Vagina (tissue), 2 donors: Measurements from ENCODE around the gene EXOC1L. TPM values are rescaled to one million over a fixed set of nuclear protein-coding genes. Genes with fewer than 3 reads are reported as not detected.
A peak's percentile ranks its signal among the peaks of the same experiment; 100 is the strongest.

ENCODE experiments used
- DNase-seq, 2 donors: peaks; one replicate each; pipeline ENCODE4 v3.0.0-alpha.2; 2017; ENCODE audit errors: extremely low spot score in 2 of 2
- H3K27ac ChIP-seq: fragments of 200-600 bp; sonication (generic); one replicate; pipeline ENCODE4 v1.5.1; 2019
- H3K27me3 ChIP-seq: fragments of 200-600 bp; sonication (generic); one replicate; pipeline ENCODE4 v1.5.1; 2019
- H3K36me3 ChIP-seq, 2 donors: fragments of 200-600 bp; sonication (generic); one replicate each; pipeline ENCODE4 v1.5.1; 2017 to 2019
- H3K4me1 ChIP-seq: fragments of 200-600 bp; sonication (generic); one replicate; pipeline ENCODE4 v1.5.1; 2019
- H3K4me3 ChIP-seq, 2 donors: fragments of 200-600 bp; sonication (generic); 1 replicate in 1 of 2; 2 replicates in 1 of 2; pipeline ENCODE4 v1.5.1; 2016 to 2019
- H3K9me3 ChIP-seq: fragments of 200-600 bp; sonication (generic); one replicate; pipeline ENCODE4 v1.5.1; 2019
- POLR2A ChIP-seq, 2 donors: fragments of 450-650 bp; IDR thresholded peaks; one replicate each; pipeline ENCODE4 v1.6.1; 2017; ENCODE audit warnings: antibody characterized with exemption in 2 of 2, mild to moderate bottlenecking in 2 of 2, moderate library complexity in 2 of 2
- POLR2AphosphoS5 ChIP-seq, 2 donors: sonication (generic); formaldehyde crosslinking; IDR thresholded peaks; one replicate each; pipeline ENCODE4 v1.9.0; 2017; ENCODE audit warnings: antibody characterized with exemption in 2 of 2, mild to moderate bottlenecking in 2 of 2, low read depth in 1 of 2; ENCODE audit not compliant: insufficient read depth in 1 of 2
- intact Hi-C: fragments of 100-400 bp; cut with DNase I; formaldehyde crosslinking; loops from one replicate; pipeline ENCODE4 v1.15.1; 2023
- total RNA-seq: library from RNA; depleted of rRNA; stranded (reverse); fragments of >200 nt; gene quantifications from one replicate; pipeline ENCODE4 v1.2.3, GENCODE V29; 2016
- TF ChIP-seq, protein P1 (sequence below), 3 experiments: fragments of 450-650 bp in 2 of 3; fragments of 200-600 bp in 1 of 3; sonication (generic) in 1 of 3; IDR thresholded peaks; one replicate each; pipeline ENCODE4 v1.5.1; 2017 to 2019; ENCODE audit warnings: antibody characterized with exemption in 3 of 3, mild to moderate bottlenecking in 2 of 3, moderate library complexity in 2 of 3

EXOC1L gene, protein sequence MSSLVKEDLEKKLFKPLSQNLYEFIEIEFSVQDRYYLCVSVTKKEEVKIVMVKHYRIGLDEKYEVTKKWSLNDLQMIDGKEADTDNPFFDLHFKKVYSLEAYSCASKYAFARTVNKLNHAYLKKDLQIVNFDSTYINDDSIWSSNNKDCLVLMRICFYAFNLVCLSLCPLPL
- total RNA-seq, result not detected

DNA sequence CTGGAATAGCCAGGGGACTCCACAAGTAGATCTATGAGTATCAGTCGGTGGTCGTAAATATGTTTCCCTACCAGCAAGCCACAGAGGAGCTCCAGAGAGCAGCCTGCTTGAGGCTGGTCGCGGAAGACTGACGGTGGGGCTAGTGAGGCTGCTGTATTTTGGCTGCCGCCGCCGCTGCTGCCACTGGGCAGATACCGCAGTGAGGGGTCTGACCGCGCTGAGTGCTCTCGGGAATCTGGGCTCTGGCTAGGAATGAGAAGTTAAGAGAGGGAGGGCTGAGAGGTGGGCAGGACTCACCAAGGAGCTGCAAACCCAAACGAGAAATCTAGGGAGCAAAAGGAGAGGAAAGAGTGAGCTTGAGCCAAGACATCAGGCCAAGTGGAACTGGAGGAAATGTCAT is at the start of gene EXOC1L:
TSS of gene EXOC1L (plus strand) at position 157 of the 400 bp plus-strand sequence. CDS start at position 394, 237 bp downstream.
- intact Hi-C loops, result no loop called here

DNA sequence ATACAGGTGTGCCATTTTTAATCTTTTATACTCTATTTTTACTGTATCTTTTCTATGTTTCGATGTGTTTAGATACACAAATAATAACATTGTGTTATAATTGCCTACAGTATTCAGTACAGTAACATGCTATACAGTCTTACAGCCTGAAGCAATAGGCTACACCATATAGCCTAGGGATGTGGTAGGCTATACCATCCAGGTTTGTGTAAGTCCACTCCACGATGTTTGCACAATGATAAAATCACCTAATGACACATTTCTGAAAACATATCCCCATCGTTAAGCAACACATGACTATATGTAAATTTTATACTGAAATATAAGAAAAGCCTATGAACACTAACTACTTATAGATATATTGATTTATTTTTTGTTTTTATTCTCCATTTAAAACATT is 48.9 kb upstream of the EXOC1L start:
- TF ChIP-seq POLR2AphosphoS5 (IDR thresholded peaks at IDR 0.05; ENCODE audit: insufficient read depth in 1 of 2, low read depth in 1 of 2), result no peak
- TF ChIP-seq, protein P1, sequence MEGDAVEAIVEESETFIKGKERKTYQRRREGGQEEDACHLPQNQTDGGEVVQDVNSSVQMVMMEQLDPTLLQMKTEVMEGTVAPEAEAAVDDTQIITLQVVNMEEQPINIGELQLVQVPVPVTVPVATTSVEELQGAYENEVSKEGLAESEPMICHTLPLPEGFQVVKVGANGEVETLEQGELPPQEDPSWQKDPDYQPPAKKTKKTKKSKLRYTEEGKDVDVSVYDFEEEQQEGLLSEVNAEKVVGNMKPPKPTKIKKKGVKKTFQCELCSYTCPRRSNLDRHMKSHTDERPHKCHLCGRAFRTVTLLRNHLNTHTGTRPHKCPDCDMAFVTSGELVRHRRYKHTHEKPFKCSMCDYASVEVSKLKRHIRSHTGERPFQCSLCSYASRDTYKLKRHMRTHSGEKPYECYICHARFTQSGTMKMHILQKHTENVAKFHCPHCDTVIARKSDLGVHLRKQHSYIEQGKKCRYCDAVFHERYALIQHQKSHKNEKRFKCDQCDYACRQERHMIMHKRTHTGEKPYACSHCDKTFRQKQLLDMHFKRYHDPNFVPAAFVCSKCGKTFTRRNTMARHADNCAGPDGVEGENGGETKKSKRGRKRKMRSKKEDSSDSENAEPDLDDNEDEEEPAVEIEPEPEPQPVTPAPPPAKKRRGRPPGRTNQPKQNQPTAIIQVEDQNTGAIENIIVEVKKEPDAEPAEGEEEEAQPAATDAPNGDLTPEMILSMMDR (IDR thresholded peaks at IDR 0.05), result no peak
- TF ChIP-seq POLR2A (IDR thresholded peaks at IDR 0.05), result no peak
- H3K4me3 ChIP-seq, result no peak overlapping the region
- intact Hi-C loops, result no loop called here
- no peak for DNase-seq
- H3K27me3 ChIP-seq, result no peaks in the 10 kb centered on the region
- H3K27ac ChIP-seq, result no peak overlapping the region
- no peaks in the 10 kb centered on the region for H3K9me3 ChIP-seq
- no peaks in the 10 kb centered on the region for H3K4me1 ChIP-seq
- no peaks in the 10 kb centered on the region for H3K36me3 ChIP-seq

More for the DNA sequence above, at the start of gene EXOC1L:
- Histone ChIP-seq H3K4me1 (no peaks in the 10 kb centered on the region), H3K36me3 (no peaks in the 10 kb centered on the region), H3K27me3 (no peaks in the 10 kb centered on the region), H3K9me3 (no peaks in the 10 kb centered on the region), H3K27ac (no peak within 1 kb of the TSS), H3K4me3 (peak within 1 kb of the TSS; percentile 10 to 19)
- no peak for TF ChIP-seq POLR2A (IDR thresholded peaks at IDR 0.05)
- TF ChIP-seq, protein P1 (IDR thresholded peaks at IDR 0.05), result no peak
- no peak for TF ChIP-seq POLR2AphosphoS5 (IDR thresholded peaks at IDR 0.05; ENCODE audit: insufficient read depth in 1 of 2, low read depth in 1 of 2)
- no peak for DNase-seq

DNA sequence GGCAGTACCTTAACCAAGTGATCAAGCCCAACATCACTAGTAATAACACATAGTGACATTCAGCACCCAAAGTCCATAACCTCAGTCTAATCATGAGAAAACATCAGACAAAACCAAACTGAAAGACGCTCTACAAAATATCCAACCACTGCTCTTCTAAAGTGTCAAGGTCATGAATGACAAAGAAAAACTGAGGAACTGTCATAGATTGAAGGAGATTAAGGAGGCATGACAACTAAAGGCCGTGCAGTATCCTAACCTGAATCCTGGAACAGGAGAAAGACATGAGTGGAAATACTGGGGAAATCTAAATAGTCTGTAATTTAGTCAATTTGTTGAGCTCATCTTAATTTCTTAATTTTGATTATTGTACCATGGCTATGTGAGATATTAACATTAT is 38.2 kb upstream of the EXOC1L start:
- no peaks in the 10 kb centered on the region for H3K36me3 ChIP-seq
- no peak overlapping the region for H3K4me3 ChIP-seq
- no peaks in the 10 kb centered on the region for H3K9me3 ChIP-seq
- DNase-seq, result no peak
- no peaks in the 10 kb centered on the region for H3K4me1 ChIP-seq
- intact Hi-C loops, result no loop called here
- TF ChIP-seq POLR2A (IDR thresholded peaks at IDR 0.05), result no peak
- TF ChIP-seq POLR2AphosphoS5 (IDR thresholded peaks at IDR 0.05; ENCODE audit: insufficient read depth in 1 of 2, low read depth in 1 of 2), result no peak
- TF ChIP-seq, protein P1 (IDR thresholded peaks at IDR 0.05), result no peak
- no peaks in the 10 kb centered on the region for H3K27me3 ChIP-seq
- H3K27ac ChIP-seq, result no peak overlapping the region

DNA sequence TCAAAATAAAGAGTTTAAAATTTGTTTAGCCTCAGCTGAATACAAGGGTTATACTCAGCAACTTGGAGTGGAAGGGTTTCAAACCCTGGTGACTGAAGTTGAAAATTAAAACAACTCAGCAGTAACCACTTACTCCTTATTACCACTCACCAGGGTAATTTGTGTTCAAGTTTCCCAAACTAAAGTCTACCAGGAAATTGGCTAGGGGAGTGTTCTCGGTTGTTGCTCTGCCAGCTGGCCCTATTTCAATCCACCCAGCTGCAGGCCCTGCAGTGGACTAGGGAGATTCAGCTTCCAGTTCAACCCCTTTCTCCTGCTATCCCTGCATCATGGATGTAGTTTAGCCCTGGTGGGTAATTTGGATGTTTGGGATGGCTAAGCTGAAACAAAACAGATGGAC is 37.8 kb upstream of the EXOC1L start:
- Histone ChIP-seq H3K9me3 (no peaks in the 10 kb centered on the region), H3K27me3 (no peaks in the 10 kb centered on the region), H3K36me3 (no peaks in the 10 kb centered on the region), H3K4me1 (no peaks in the 10 kb centered on the region), H3K4me3 (no peak overlapping the region), H3K27ac (no peak overlapping the region)
- DNase-seq, result no peak
- TF ChIP-seq, protein P1 (IDR thresholded peaks at IDR 0.05), result no peak
- TF ChIP-seq POLR2A (IDR thresholded peaks at IDR 0.05), result no peak
- no peak for TF ChIP-seq POLR2AphosphoS5 (IDR thresholded peaks at IDR 0.05; ENCODE audit: insufficient read depth in 1 of 2, low read depth in 1 of 2)
- intact Hi-C loops, result no loop called here

DNA sequence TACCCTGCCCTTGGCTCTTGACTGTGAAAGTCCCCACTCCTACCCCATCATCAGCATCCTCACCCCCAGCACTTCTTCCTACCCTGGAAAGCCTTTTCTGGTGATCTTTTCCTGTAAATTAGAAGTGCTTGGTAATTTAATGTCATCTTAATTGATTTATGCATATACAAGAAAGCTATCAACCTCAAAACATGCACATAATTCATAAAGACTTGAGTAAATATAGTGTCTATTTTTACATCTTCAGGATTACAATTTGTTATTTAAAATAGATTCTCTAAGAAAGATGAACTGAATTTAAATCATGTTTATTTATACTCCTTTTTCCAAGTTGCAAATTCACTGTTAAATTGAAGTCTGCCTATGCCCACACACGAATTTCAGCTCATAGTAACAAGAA is 36.0 kb upstream of the EXOC1L start:
- no peak for DNase-seq
- no peak overlapping the region for H3K4me3 ChIP-seq
- H3K27ac ChIP-seq, result no peak overlapping the region
- intact Hi-C loops, result no loop called here
- H3K4me1 ChIP-seq, result no peaks in the 10 kb centered on the region
- H3K36me3 ChIP-seq, result no peaks in the 10 kb centered on the region
- no peak for TF ChIP-seq POLR2AphosphoS5 (IDR thresholded peaks at IDR 0.05; ENCODE audit: insufficient read depth in 1 of 2, low read depth in 1 of 2)
- no peak for TF ChIP-seq POLR2A (IDR thresholded peaks at IDR 0.05)
- TF ChIP-seq, protein P1 (IDR thresholded peaks at IDR 0.05), result no peak
- H3K27me3 ChIP-seq, result no peaks in the 10 kb centered on the region
- no peaks in the 10 kb centered on the region for H3K9me3 ChIP-seq
